Heart right ventricle (tissue), 16 donors: ENCODE data around the gene CUL4A. TPM values are rescaled to one million over a fixed set of nuclear protein-coding genes. Genes with fewer than 3 reads are reported as not detected.

Source experiments
- ATAC-seq, 8 donors: fragments of 200-7000 bp; cut with Tn5 transposase; one replicate each; pipeline ENCODE4 v1.9.1; 2020; ENCODE audit warnings: mild to moderate bottlenecking in 8 of 8, moderate library complexity in 8 of 8, moderate number of reproducible peaks in 1 of 8
- DNase-seq, 2 donors: peaks; one replicate each; pipeline ENCODE4 v3.0.0-alpha.2; 2020
- H3K27ac ChIP-seq, 10 donors: fragments of 200-600 bp; sonication (generic) in 2 of 10; one replicate each; pipeline versions ENCODE4 v1.5.0 to v1.8.0; 2020 to 2022; ENCODE audit warnings: mild to moderate bottlenecking in 3 of 10
- H3K27me3 ChIP-seq, 7 donors: fragments of 200-600 bp; one replicate each; pipeline ENCODE4 v1.8.0; 2021 to 2022; ENCODE audit warnings: mild to moderate bottlenecking in 2 of 7
- H3K36me3 ChIP-seq, 9 donors: fragments of 200-600 bp; sonication (generic) in 1 of 9; one replicate each; pipeline versions ENCODE4 v1.5.0 to v1.8.0; 2020 to 2022; ENCODE audit warnings: mild to moderate bottlenecking in 2 of 9
- H3K4me1 ChIP-seq, 9 donors: fragments of 200-600 bp; sonication (generic) in 1 of 9; one replicate each; pipeline versions ENCODE4 v1.5.0 to v1.8.0; 2020 to 2022; ENCODE audit warnings: mild to moderate bottlenecking in 4 of 9
- H3K4me3 ChIP-seq, 10 donors: fragments of 200-600 bp; sonication (generic) in 2 of 10; one replicate each; pipeline versions ENCODE4 v1.5.0 to v1.8.0; 2020 to 2022; ENCODE audit warnings: mild to moderate bottlenecking in 7 of 10, moderate library complexity in 2 of 10
- H3K9me3 ChIP-seq, 11 donors: fragments of 200-600 bp in 10 of 11; sonication (generic) in 2 of 11; one replicate each; pipeline versions ENCODE4 v1.5.0 to v1.8.0; 2013 to 2022; ENCODE audit warnings: mild to moderate bottlenecking in 2 of 11, control low read depth in 1 of 11, moderate library complexity in 1 of 11
- CTCF ChIP-seq, 9 donors: fragments of 200-600 bp; sonication (generic) in 2 of 9; IDR thresholded peaks; one replicate each; pipeline versions ENCODE4 v1.5.0 to v1.8.0; 2021 to 2022; ENCODE audit warnings: antibody characterized with exemption in 9 of 9, mild to moderate bottlenecking in 5 of 9, moderate library complexity in 1 of 9
- WGBS, 2 donors: extraction: QIAGEN DNeasy Blood & Tissue Kit; methylation state at CpG; one replicate each; pipeline ENCODE4 v1.1.7; 2013; ENCODE audit warnings: inconsistent platforms in 1 of 2; 5-methylcytosine and 5-hydroxymethylcytosine counted together
- intact Hi-C, 10 donors: fragments of 100-400 bp; cut with DNase I; formaldehyde crosslinking; loops; one replicate each; pipeline versions ENCODE4 v1.11.1 to v1.14.2; 2022
- polyA plus RNA-seq, 2 donors: library from polyadenylated mRNA; stranded (reverse); fragments of 200-250 nt; gene quantifications; one replicate each; pipeline ENCODE4 v1.2.3, GENCODE V29; 2013
- total RNA-seq, 10 donors: library from RNA; stranded (reverse); fragmentation: NEBNext Ultra II Directional in 3 of 10; extraction: Animal tissue kit (Norgen Biotek cat#: 25700) in 3 of 10; gene quantifications; one replicate each; pipeline versions ENCODE4 v1.2.1 to v1.2.4, GENCODE V29; 2021 to 2023
- donor health status: Arrhythmogenic right ventricular cardiomyopathy.
- donor health status: ischemic (EF 13 %, LVEDD 7.1; RV severe dilation, severe dysfunction).
- donor health status: healthy with polysubstance abuse.
- donor health status: DM: no; HTN: yes; CAD: no.
- donor health status: DM: no; HTN: no; CAD: no.
- donor health status: ischemic (EF 25% LVEDD 6.9; RV normal size, moderate dysfunction).
- donor health status: ischemic (EF 25% LVEDD 5.7; RV mildly dilated, moderate dysfunction).
- donor health status: healthy.
- donor health status: DM: yes; HTN: yes; CAD: no.
- donor health status: Ischemic cardiomyopathy.
- donor health status: ischemic (EF 35%, LVEDD 5.7; RV mildly dilated, moderate dysfunction).
- donor health status: nonischemic (EF 11% LVEDD 7.7; RV severe dilation, severe dysfunction).
- donor health status: DM: yes; HTN: yes; CAD: no.
- donor health status: PGD.
- donor health status: ischemic (EF 29% LVEDD 5.4; RV normal size, mild dysfunction).
- donor health status: nonischemic (EF 23%, LVEDD 6.1; RV moderate dilation, normal function).

Gene CUL4A
- total and polyA plus RNA-seq, 12 donors: 35.8 to 141 (median 110) TPM

- WGBS, 2 donors: 85 to 91% methylated on average over 10 of the region's 10 CpGs
- peak in 4 of 8 donors; percentile 21 to 51 (median 36) for ATAC-seq
- Histone ChIP-seq H3K27ac (peak overlapping the region in 1 of 10 donors; percentile 84), H3K27me3 (no peaks in the 10 kb centered on the region), H3K36me3 (peaks cover 0 to 18% (median 0%) of the 10 kb centered on the region in 9 donors), H3K4me3 (no peak overlapping the region), H3K9me3 (no peaks in the 10 kb centered on the region), H3K4me1 (peaks cover 0 to 30% (median 0%) of the 10 kb centered on the region in 9 donors)
- no peak for DNase-seq
- intact Hi-C loops: loop anchor here in 5 of 10 donors (5.0 to 10.0 kb wide), 3 partner anchors 120 to 650 kb away; no protein-coding TSS in a partner anchor
- TF ChIP-seq CTCF (IDR thresholded peaks at IDR 0.05): no peak
Observed at GRCh38 chr13:113272701-113273181, 63.3 kb downstream of the CUL4A start.

- Histone ChIP-seq H3K4me1 (peaks cover 0 to 30% (median 0%) of the 10 kb centered on the region in 9 donors), H3K27ac (peak overlapping the region in 1 of 10 donors; percentile 84), H3K36me3 (peaks cover 0 to 18% (median 0%) of the 10 kb centered on the region in 9 donors), H3K9me3 (no peaks in the 10 kb centered on the region), H3K4me3 (no peak overlapping the region), H3K27me3 (no peaks in the 10 kb centered on the region)
- ATAC-seq (peak in 1 of 8 donors; percentile 38), DNase-seq (no peak)
- intact Hi-C loops: loop anchor here in 5 of 10 donors (5.0 to 10.0 kb wide), 3 partner anchors 119 to 651 kb away; no protein-coding TSS in a partner anchor
- no peak for TF ChIP-seq CTCF (IDR thresholded peaks at IDR 0.05)
- 87 to 91% methylated on average over 6 of the region's 6 CpGs for WGBS, 2 donors
Observed at GRCh38 chr13:113273321-113273720, 63.9 kb downstream of the CUL4A start.

- H3K27me3 ChIP-seq: no peaks in the 10 kb centered on the region
- peak overlapping the region in 1 of 10 donors; percentile 84 for H3K27ac ChIP-seq
- H3K9me3 ChIP-seq: no peaks in the 10 kb centered on the region
- no peak for TF ChIP-seq CTCF (IDR thresholded peaks at IDR 0.05)
- WGBS, 2 donors: 85% methylated on average over 15 of the region's 15 CpGs
- H3K36me3 ChIP-seq: peaks cover 0 to 18% (median 0%) of the 10 kb centered on the region in 9 donors
- H3K4me3 ChIP-seq: no peak overlapping the region
- DNase-seq (no peak), ATAC-seq (peak in 4 of 8 donors; percentile 18 to 41 (median 37))
- peaks cover 0 to 30% (median 0%) of the 10 kb centered on the region in 9 donors for H3K4me1 ChIP-seq
- intact Hi-C loops: loop anchor here in 5 of 10 donors (5.0 to 10.0 kb wide), 3 partner anchors 118 to 652 kb away; no protein-coding TSS in a partner anchor
Observed at GRCh38 chr13:113273851-113274590, 64.6 kb downstream of the CUL4A start.

GRCh38 chr13:113274721-113275120 is 65.3 kb downstream of the CUL4A start:
- H3K4me3 ChIP-seq: no peak overlapping the region
- H3K4me1 ChIP-seq: peaks cover 0 to 30% (median 0%) of the 10 kb centered on the region in 9 donors
- 84 to 89% methylated on average over 3 of the region's 3 CpGs for WGBS, 2 donors
- H3K9me3 ChIP-seq: no peaks in the 10 kb centered on the region
- no peak for DNase-seq
- TF ChIP-seq CTCF (IDR thresholded peaks at IDR 0.05): no peak
- no peak for ATAC-seq
- intact Hi-C loops: loop anchor here in 9 of 10 donors (5.0 to 10.0 kb wide), 5 partner anchors 98 to 652 kb away; no protein-coding TSS in a partner anchor
- peak overlapping the region in 1 of 10 donors; percentile 84 for H3K27ac ChIP-seq
- H3K27me3 ChIP-seq: no peaks in the 10 kb centered on the region
- H3K36me3 ChIP-seq: peaks cover 0 to 18% (median 0%) of the 10 kb centered on the region in 9 donors
